Gastroesophageal sphincter (tissue), 4 donors: ENCODE results near the gene GPR153. TPM values are rescaled to one million over a fixed set of nuclear protein-coding genes. Genes with fewer than 3 reads are reported as not detected.

ENCODE experiments used
- ATAC-seq: fragments of 150-250 bp; one replicate; pipeline ENCODE4 v1.9.1; 2016; ENCODE audit warnings: mild to moderate bottlenecking, moderate library complexity
- H3K27ac ChIP-seq, 4 donors: fragments of 200-600 bp; sonication (generic) in 3 of 4; 1 replicate in 3 of 4; 2 replicates in 1 of 4; pipeline ENCODE4 v1.5.1; 2016 to 2019
- H3K27me3 ChIP-seq: fragments of 200-600 bp; sonication (generic); one replicate; pipeline ENCODE4 v1.5.1; 2019
- H3K36me3 ChIP-seq, 2 donors: fragments of 200-600 bp; sonication (generic); one replicate each; pipeline ENCODE4 v1.5.1; 2019; ENCODE audit warnings: control low read depth in 1 of 2
- H3K4me1 ChIP-seq, 3 donors: fragments of 200-600 bp; sonication (generic); 1 replicate in 2 of 3; 2 replicates in 1 of 3; pipeline ENCODE4 v1.5.1; 2016 to 2019; ENCODE audit warnings: control low read depth in 2 of 3
- H3K4me3 ChIP-seq, 2 donors: fragments of 200-600 bp; sonication (generic); one replicate each; pipeline ENCODE4 v1.5.1; 2019; ENCODE audit warnings: mild to moderate bottlenecking in 1 of 2, moderate library complexity in 1 of 2
- H3K9me3 ChIP-seq, 3 donors: fragments of 200-600 bp; sonication (generic); one replicate each; pipeline ENCODE4 v1.5.1; 2017 to 2019; ENCODE audit warnings: control low read depth in 2 of 3
- EP300 ChIP-seq: sonication (generic); formaldehyde crosslinking; IDR thresholded peaks from one replicate; pipeline ENCODE4 v1.6.1; 2017; ENCODE audit warnings: antibody characterized with exemption, mild to moderate bottlenecking
- POLR2A ChIP-seq, 2 donors: fragments of 450-650 bp; IDR thresholded peaks; one replicate each; pipeline ENCODE4 v1.6.1; 2017; ENCODE audit warnings: antibody characterized with exemption in 2 of 2, mild to moderate bottlenecking in 2 of 2, moderate library complexity in 1 of 2
- POLR2AphosphoS5 ChIP-seq: sonication (generic); formaldehyde crosslinking; IDR thresholded peaks from one replicate; pipeline ENCODE4 v1.6.1; 2017; ENCODE audit warnings: antibody characterized with exemption
- WGBS, 2 donors: methylation state at CpG; one replicate each; pipeline ENCODE4 v1.1.5; 2018; ENCODE audit warnings: low coverage in 1 of 2; 5-methylcytosine and 5-hydroxymethylcytosine counted together
- total RNA-seq, 4 donors: library from RNA; depleted of rRNA; stranded (reverse); fragments of >200 nt; gene quantifications; one replicate each; pipeline ENCODE4 v1.1.0, GENCODE V29; 2016
- TF ChIP-seq, protein P1 (sequence below), 4 experiments: fragments of 200-600 bp in 2 of 4; fragments of 450-650 bp in 2 of 4; sonication (generic) in 1 of 4; IDR thresholded peaks; one replicate each; pipeline ENCODE4 v1.5.1; 2017 to 2019; ENCODE audit warnings: antibody characterized with exemption in 4 of 4, mild to moderate bottlenecking in 2 of 4, moderate library complexity in 2 of 4

The GPR153 gene
- total RNA-seq, 4 donors from 2014 or later, result 2.6 to 8.9 (median 6.2) TPM

DNA sequence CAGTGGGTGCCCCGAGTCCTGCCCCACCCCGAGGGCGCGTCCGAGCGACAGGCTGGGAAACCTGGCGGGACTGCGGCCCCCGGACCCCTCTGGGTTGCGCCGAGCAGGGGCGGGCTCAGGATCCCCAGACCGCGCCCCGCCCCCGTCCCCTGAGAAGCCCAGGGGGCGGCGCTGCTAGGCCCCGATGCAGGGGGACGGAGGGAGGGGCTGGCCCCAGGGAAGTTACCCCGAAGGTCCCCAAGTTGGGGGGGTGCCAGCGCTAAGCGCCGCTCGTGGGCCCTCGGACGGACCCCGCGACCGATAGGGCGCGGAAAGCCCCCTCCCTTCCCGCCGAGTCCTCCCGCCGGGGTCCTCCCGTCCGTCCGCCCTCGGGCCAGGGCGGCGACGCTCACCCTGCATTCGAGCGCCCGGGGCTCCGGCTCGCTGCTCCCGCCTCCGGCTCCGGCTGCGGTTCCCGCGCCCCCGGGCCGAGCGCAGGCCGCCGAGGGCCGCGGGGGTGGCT, 414 bp downstream of the GPR153 start:
- no peak for TF ChIP-seq EP300
- no peak for TF ChIP-seq POLR2AphosphoS5
- TF ChIP-seq, protein P1, sequence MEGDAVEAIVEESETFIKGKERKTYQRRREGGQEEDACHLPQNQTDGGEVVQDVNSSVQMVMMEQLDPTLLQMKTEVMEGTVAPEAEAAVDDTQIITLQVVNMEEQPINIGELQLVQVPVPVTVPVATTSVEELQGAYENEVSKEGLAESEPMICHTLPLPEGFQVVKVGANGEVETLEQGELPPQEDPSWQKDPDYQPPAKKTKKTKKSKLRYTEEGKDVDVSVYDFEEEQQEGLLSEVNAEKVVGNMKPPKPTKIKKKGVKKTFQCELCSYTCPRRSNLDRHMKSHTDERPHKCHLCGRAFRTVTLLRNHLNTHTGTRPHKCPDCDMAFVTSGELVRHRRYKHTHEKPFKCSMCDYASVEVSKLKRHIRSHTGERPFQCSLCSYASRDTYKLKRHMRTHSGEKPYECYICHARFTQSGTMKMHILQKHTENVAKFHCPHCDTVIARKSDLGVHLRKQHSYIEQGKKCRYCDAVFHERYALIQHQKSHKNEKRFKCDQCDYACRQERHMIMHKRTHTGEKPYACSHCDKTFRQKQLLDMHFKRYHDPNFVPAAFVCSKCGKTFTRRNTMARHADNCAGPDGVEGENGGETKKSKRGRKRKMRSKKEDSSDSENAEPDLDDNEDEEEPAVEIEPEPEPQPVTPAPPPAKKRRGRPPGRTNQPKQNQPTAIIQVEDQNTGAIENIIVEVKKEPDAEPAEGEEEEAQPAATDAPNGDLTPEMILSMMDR (IDR thresholded peaks at IDR 0.05), result no peak
- no peak for TF ChIP-seq POLR2A (IDR thresholded peaks at IDR 0.05)
- ATAC-seq, result peak; percentile 15
- H3K36me3 ChIP-seq, result no peaks in the 10 kb centered on the region
- WGBS, 2 donors, result no CpG with 5 or more reads among the region's 61 CpGs
- H3K27ac ChIP-seq, result peak overlapping the region in 3 of 4 donors; percentile 58 to 79 (median 63)
- H3K27me3 ChIP-seq, result peaks cover 56% of the 10 kb centered on the region
- H3K4me1 ChIP-seq, result peaks cover 0 to 58% (median 25%) of the 10 kb centered on the region in 3 donors
- no peaks in the 10 kb centered on the region for H3K9me3 ChIP-seq
- H3K4me3 ChIP-seq, result peak overlapping the region; percentile 45 to 71

DNA sequence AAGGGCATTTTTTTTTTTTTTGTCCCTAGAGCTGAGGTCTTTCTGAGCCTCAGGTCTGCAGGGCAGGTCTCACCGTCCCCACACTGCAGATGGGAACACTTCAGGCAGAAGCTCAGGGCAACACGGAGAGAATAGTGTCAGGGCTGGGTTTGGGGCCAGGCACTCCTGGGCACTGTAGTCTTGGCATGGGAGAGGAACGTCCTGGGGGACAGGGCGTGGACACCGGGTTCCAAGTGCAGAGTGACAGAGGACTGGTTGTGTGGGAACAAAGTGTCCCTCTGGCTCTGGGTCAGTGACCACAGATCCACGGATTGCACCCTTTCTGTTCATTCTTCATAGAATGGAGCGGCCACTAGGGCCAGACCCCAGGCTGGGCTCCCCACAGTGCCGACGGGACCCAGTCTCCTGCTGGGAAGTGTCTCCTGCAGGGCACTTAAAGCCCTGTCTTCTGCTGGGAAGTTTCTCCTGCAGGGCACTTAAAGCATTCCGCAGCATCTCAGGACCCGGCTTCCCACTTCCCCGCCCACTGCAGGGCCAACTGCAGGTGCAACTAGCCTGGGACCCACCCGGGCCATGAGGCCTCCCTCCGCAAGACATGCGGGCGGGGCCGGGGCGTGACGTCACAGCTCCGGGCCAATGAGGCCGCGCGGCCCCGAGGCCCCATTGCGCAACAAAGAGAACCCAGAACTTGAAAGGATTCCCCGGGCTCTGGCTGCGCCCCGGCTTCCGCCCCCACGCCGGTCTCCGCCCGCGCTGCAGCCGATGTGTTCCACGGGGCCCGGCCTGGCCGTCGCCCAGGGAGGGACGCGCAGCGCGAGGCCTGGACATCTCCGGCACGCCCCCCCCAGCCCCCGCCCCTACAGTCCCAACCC, 1.2 kb downstream of the GPR153 start:
- Histone ChIP-seq H3K27me3 (peaks cover 56% of the 10 kb centered on the region), H3K27ac (peak overlapping the region in 3 of 4 donors; percentile 58 to 79 (median 63)), H3K4me1 (peaks cover 0 to 54% (median 25%) of the 10 kb centered on the region in 3 donors)

DNA sequence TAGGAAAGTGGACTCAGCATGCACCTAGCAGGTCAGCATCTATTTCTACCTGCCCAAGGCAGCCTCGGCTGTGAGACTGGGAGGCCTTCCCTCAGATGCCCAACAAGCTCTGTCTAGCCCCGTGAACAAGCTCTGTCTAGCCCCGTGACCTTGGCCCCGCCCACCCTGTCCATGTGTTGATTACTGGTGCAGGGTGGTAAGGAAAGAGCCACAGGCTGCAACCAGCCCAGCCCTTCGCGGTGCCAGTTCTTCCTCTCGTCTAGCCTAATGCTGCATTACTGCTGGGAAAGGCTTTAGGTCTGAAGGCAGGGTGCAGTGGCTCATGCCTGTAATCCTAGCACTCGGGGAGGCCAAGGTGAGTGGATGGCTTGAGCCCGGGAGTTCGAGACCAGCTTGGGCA, 2.2 kb downstream of the GPR153 start:
- no peak overlapping the region for H3K27ac ChIP-seq
- H3K4me3 ChIP-seq, result no peak overlapping the region
- peaks cover 59% of the 10 kb centered on the region for H3K27me3 ChIP-seq
- no peak for TF ChIP-seq POLR2AphosphoS5
- TF ChIP-seq EP300, result no peak
- TF ChIP-seq POLR2A (IDR thresholded peaks at IDR 0.05), result no peak
- TF ChIP-seq, protein P1 (IDR thresholded peaks at IDR 0.05), result no peak
- H3K36me3 ChIP-seq, result peaks cover 0 to 11% of the 10 kb centered on the region in 2 donors
- no peaks in the 10 kb centered on the region for H3K9me3 ChIP-seq
- no peak for ATAC-seq
- H3K4me1 ChIP-seq, result peaks cover 0 to 47% (median 22%) of the 10 kb centered on the region in 3 donors
- WGBS, 2 donors, result 63 to 80% methylated on average over 2 to 3 of the region's 10 CpGs

More for the DNA sequence above, 1.2 kb downstream of the GPR153 start:
- no peaks in the 10 kb centered on the region for H3K9me3 ChIP-seq
- TF ChIP-seq, protein P1 (IDR thresholded peaks at IDR 0.05), result no peak
- TF ChIP-seq POLR2AphosphoS5 (no peak), EP300 (no peak), POLR2A (IDR thresholded peaks at IDR 0.05) (no peak)
- H3K4me3 ChIP-seq, result peak overlapping the region; percentile 45 to 71
- H3K36me3 ChIP-seq, result peaks cover 0 to under 1% of the 10 kb centered on the region in 2 donors
- ATAC-seq, result peak; percentile 81
- 24% methylated on average over 4 of the region's 46 CpGs; no CpG with 5 or more reads in 1 of the 2 donors for WGBS, 2 donors

DNA sequence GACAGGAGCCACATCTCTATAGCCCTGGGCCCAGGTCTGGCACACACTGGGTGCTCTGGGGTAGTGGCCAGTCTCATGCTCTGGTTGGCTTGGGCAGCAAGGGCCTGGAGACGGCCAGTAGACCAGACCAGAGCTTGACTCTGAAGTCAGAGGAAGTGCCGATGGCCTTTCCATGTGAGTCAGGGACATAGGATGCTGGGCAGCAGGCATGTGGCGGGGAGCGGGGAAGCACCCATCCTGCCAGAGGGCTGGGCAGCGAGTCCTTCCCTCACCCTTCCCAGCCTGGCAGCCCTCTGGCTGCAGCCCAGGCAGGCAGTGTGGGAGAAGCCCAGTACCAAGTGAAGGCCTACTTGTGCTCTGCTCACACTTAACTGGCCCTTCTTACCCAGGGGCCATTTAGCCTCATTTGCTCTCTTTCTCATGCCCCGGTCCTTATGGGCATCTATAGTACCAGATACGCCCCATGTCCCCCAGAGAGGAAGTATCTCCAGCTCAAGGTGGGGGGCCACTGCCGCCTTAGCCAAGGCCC, 3.3 kb downstream of the GPR153 start:
- Histone ChIP-seq H3K4me1 (peaks cover 0 to 36% (median 12%) of the 10 kb centered on the region in 3 donors), H3K27ac (no peak overlapping the region), H3K36me3 (peaks cover 0 to 20% of the 10 kb centered on the region in 2 donors), H3K4me3 (no peak overlapping the region), H3K27me3 (peaks cover 58% of the 10 kb centered on the region), H3K9me3 (no peaks in the 10 kb centered on the region)
- ATAC-seq, result no peak
- TF ChIP-seq, protein P1 (IDR thresholded peaks at IDR 0.05), result no peak
- TF ChIP-seq POLR2AphosphoS5 (no peak), POLR2A (IDR thresholded peaks at IDR 0.05) (no peak), EP300 (no peak)
- 83% methylated on average over 1 of the region's 8 CpGs; no CpG with 5 or more reads in 1 of the 2 donors for WGBS, 2 donors
